HEK293 (cell line): ENCODE data around the gene NPM3.
A peak's percentile ranks its signal among the peaks of the same experiment; 100 is the strongest.

Source experiments
- CTCF ChIP-seq: fragments of 450-650 bp; formaldehyde crosslinking; IDR thresholded peaks from 2 replicates; pipeline ENCODE4 v1.5.1; 2016; ENCODE audit warnings: missing biosample characterization, missing genetic modification characterization
- GLIS1 ChIP-seq: fragments of 450-650 bp; formaldehyde crosslinking; IDR thresholded peaks from 2 replicates; pipeline ENCODE4 v1.5.1; 2016; ENCODE audit warnings: missing biosample characterization, missing genetic modification characterization
- HOXA7 ChIP-seq: sonication (generic); formaldehyde crosslinking; IDR thresholded peaks from 2 replicates; pipeline ENCODE4 v1.8.1; 2022; ENCODE audit warnings: missing genetic modification reagents, borderline replicate concordance
- KLF1 ChIP-seq: fragments of 450-650 bp; formaldehyde crosslinking; IDR thresholded peaks from 2 replicates; pipeline ENCODE4 v1.5.1; 2016; ENCODE audit warnings: missing biosample characterization, missing genetic modification characterization
- KLF17 ChIP-seq: fragments of 450-650 bp; formaldehyde crosslinking; IDR thresholded peaks from 2 replicates; pipeline ENCODE4 v1.5.1; 2016; ENCODE audit warnings: missing biosample characterization, missing genetic modification characterization
- KLF8 ChIP-seq: fragments of 450-650 bp; formaldehyde crosslinking; IDR thresholded peaks from 2 replicates; pipeline ENCODE4 v1.5.1; 2016; ENCODE audit warnings: missing biosample characterization, missing genetic modification characterization
- MZF1 ChIP-seq: fragments of 450-650 bp; formaldehyde crosslinking; IDR thresholded peaks from 2 replicates; pipeline ENCODE4 v1.5.1; 2017; ENCODE audit warnings: missing biosample characterization, missing genetic modification characterization, borderline replicate concordance
- SCRT1 ChIP-seq: fragments of 450-650 bp; formaldehyde crosslinking; IDR thresholded peaks from 2 replicates; pipeline ENCODE4 v1.5.1; 2016; ENCODE audit warnings: missing biosample characterization, missing genetic modification characterization, borderline replicate concordance
- TRIM28 ChIP-seq: IDR thresholded peaks from 2 replicates; pipeline ENCODE4 v1.6.1; 2011; ENCODE audit warnings: low read length, control low read depth, borderline replicate concordance
- ZBTB17 ChIP-seq: fragments of 450-650 bp; formaldehyde crosslinking; IDR thresholded peaks from 2 replicates; pipeline ENCODE4 v1.5.1; 2016; ENCODE audit warnings: missing biosample characterization, missing genetic modification characterization
- ZBTB26 ChIP-seq: fragments of 450-650 bp; formaldehyde crosslinking; optimal IDR thresholded peaks from 2 replicates; pipeline ENCODE3; 2016; ENCODE audit warnings: missing biosample characterization, mild to moderate bottlenecking, missing genetic modification characterization
- ZBTB48 ChIP-seq: fragments of 450-650 bp; formaldehyde crosslinking; IDR thresholded peaks from 2 replicates; pipeline ENCODE4 v1.5.1; 2016; ENCODE audit warnings: missing biosample characterization, missing genetic modification characterization
- ZBTB8A ChIP-seq: fragments of 450-650 bp; formaldehyde crosslinking; IDR thresholded peaks from 2 replicates; pipeline ENCODE4 v1.5.1; 2016; ENCODE audit warnings: missing biosample characterization, missing genetic modification characterization
- ZEB2 ChIP-seq: fragments of 450-650 bp; formaldehyde crosslinking; IDR thresholded peaks from 2 replicates; pipeline ENCODE4 v1.5.1; 2016; ENCODE audit warnings: missing biosample characterization, missing genetic modification characterization
- ZNF19 ChIP-seq: fragments of 450-650 bp; formaldehyde crosslinking; IDR thresholded peaks from 2 replicates; pipeline ENCODE4; 2016; ENCODE audit warnings: missing biosample characterization, missing genetic modification characterization, low read depth
- ZNF211 ChIP-seq: fragments of 450-650 bp; formaldehyde crosslinking; IDR thresholded peaks from 2 replicates; pipeline ENCODE4 v1.5.1; 2016; ENCODE audit warnings: low read depth, missing biosample characterization, missing genetic modification characterization
- ZNF24 ChIP-seq: fragments of 450-650 bp; formaldehyde crosslinking; IDR thresholded peaks from 2 replicates; pipeline ENCODE4 v1.5.1; 2016; ENCODE audit warnings: missing biosample characterization, missing genetic modification characterization
- ZNF37A ChIP-seq: fragments of 450-650 bp; IDR thresholded peaks from 2 replicates; pipeline ENCODE4 v1.5.1; 2018; ENCODE audit warnings: missing biosample characterization, missing genetic modification characterization
- ZNF423 ChIP-seq: fragments of 450-650 bp; formaldehyde crosslinking; IDR thresholded peaks from 2 replicates; pipeline ENCODE4 v1.5.1; 2016; ENCODE audit warnings: missing biosample characterization, missing genetic modification characterization
- ZNF426 ChIP-seq: fragments of 450-650 bp; formaldehyde crosslinking; IDR thresholded peaks from 2 replicates; pipeline ENCODE4 v1.5.1; 2017; ENCODE audit warnings: missing biosample characterization, missing genetic modification characterization, mild to moderate bottlenecking, inconsistent platforms, moderate library complexity
- ZNF449 ChIP-seq: fragments of 450-650 bp; formaldehyde crosslinking; IDR thresholded peaks from 2 replicates; pipeline ENCODE4 v1.5.1; 2017; ENCODE audit warnings: missing biosample characterization, mild to moderate bottlenecking, missing genetic modification characterization, moderate library complexity
- ZNF501 ChIP-seq: fragments of 450-650 bp; formaldehyde crosslinking; IDR thresholded peaks from 2 replicates; pipeline ENCODE4 v1.5.1; 2016; ENCODE audit warnings: missing biosample characterization, missing genetic modification characterization
- ZNF518A ChIP-seq: fragments of 450-650 bp; formaldehyde crosslinking; conservative IDR thresholded peaks from 2 replicates; pipeline ENCODE4 v1.5.1; 2016; ENCODE audit warnings: low read depth, missing biosample characterization, missing genetic modification characterization
- ZNF561 ChIP-seq: fragments of 450-650 bp; IDR thresholded peaks from 2 replicates; pipeline ENCODE4 v1.5.1; 2018; ENCODE audit warnings: missing biosample characterization, missing genetic modification characterization, borderline replicate concordance
- ZNF600 ChIP-seq: fragments of 450-650 bp; formaldehyde crosslinking; IDR thresholded peaks from 2 replicates; pipeline ENCODE4 v1.5.1; 2016; ENCODE audit warnings: missing biosample characterization, missing genetic modification characterization
- ZNF658 ChIP-seq: fragments of 450-650 bp; formaldehyde crosslinking; IDR thresholded peaks from 2 replicates; pipeline ENCODE4; 2016; ENCODE audit warnings: missing biosample characterization, missing genetic modification characterization
- ZNF692 ChIP-seq: fragments of 450-650 bp; formaldehyde crosslinking; IDR thresholded peaks from 2 replicates; pipeline ENCODE4 v1.5.1; 2016; ENCODE audit warnings: missing biosample characterization, missing genetic modification characterization
- ZNF843 ChIP-seq: fragments of 450-650 bp; formaldehyde crosslinking; IDR thresholded peaks from 2 replicates; pipeline ENCODE4 v1.5.1; 2016; ENCODE audit warnings: missing biosample characterization, missing genetic modification characterization
- ZSCAN23 ChIP-seq: fragments of 450-650 bp; formaldehyde crosslinking; IDR thresholded peaks from 2 replicates; pipeline ENCODE4 v1.5.1; 2016; ENCODE audit warnings: missing biosample characterization, missing genetic modification characterization

Gene NPM3

GRCh38 chr10:101779544-101780186 is 3.6 kb downstream of the NPM3 start (continued):
- TF ChIP-seq ZNF658 (tag by site-specific recombination) (no peak), ZNF449 (no peak), ZSCAN23 (tag by site-specific recombination) (no peak), GLIS1 (tag by site-specific recombination) (peak; percentile 75), ZBTB26 (tag by site-specific recombination) (peak; percentile 44), ZNF211 (no peak), ZNF518A (tag by site-specific recombination) (no peak), ZBTB48 (0 out of 2 replicates have a peak, but pooled peaks have one; percentile 49), ZNF426 (tag by site-specific recombination) (no peak), ZNF37A (tag by site-specific recombination) (no peak), TRIM28 (peak; percentile 79; the same call in 1 of the 2 replicates), ZNF19 (no peak), ZBTB8A (tag by site-specific recombination) (peak; percentile 91), KLF1 (tag by site-specific recombination) (peak; percentile 23), ZNF24 (tag by site-specific recombination) (peak; percentile 78; the same call in 1 of the 2 replicates), KLF17 (tag by site-specific recombination) (0 out of 2 replicates have a peak, but pooled peaks have one; percentile 28), ZNF600 (tag by site-specific recombination) (peak; percentile 86), KLF8 (no peak; the same call in 1 of the 2 replicates), ZNF692 (tag by site-specific recombination) (peak; percentile 71), SCRT1 (no peak), ZBTB17 (peak; percentile 72), ZEB2 (tag by site-specific recombination) (peak; percentile 67), ZNF843 (0 out of 2 replicates have a peak, but pooled peaks have one; percentile 22), HOXA7 (CRISPR knock-in tag) (no peak), CTCF (tag by site-specific recombination) (peak; percentile 93), ZNF423 (tag by site-specific recombination) (0 out of 2 replicates have a peak, but pooled peaks have one; percentile 83), MZF1 (no peak), ZNF501 (0 out of 2 replicates have a peak, but pooled peaks have one; percentile 50), ZNF561 (peak; percentile 55; the same call in 1 of the 2 replicates)
